GM21723 (cell line): ENCODE data around the gene EFTUD2.
"Not testable (repeated sequence)": the region's sequence is repeated elsewhere in the genome, so short reads cannot be mapped to it uniquely, and the experiment has no call there.

Source experiments
- ATAC-seq: cut with Tn5 transposase; IDR thresholded peaks from one replicate; pipeline ENCODE4 v1.9.1; 2021; ENCODE audit warnings: mild to moderate bottlenecking, moderate library complexity; ENCODE audit not compliant: unreplicated experiment

The EFTUD2 gene

DNA sequence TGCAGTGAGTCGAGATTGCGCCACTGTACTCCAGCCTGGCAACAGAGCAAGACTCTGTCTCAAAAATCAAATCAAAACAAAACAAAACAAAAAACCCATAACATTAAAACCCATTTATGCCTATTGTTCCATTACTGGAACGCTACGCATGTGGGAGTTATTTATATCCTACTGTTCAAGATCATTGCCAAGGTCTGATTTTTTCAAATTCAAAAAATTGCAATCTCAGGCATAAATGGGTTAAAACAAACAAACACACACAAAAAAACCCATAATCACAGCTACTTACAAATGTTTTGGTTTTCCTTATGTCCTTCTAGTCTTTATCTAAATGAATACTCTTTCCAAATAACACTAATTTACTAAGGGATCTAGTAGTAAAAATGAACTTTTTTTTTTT is 87.0 kb downstream of the EFTUD2 start:
- no peak for ATAC-seq

DNA sequence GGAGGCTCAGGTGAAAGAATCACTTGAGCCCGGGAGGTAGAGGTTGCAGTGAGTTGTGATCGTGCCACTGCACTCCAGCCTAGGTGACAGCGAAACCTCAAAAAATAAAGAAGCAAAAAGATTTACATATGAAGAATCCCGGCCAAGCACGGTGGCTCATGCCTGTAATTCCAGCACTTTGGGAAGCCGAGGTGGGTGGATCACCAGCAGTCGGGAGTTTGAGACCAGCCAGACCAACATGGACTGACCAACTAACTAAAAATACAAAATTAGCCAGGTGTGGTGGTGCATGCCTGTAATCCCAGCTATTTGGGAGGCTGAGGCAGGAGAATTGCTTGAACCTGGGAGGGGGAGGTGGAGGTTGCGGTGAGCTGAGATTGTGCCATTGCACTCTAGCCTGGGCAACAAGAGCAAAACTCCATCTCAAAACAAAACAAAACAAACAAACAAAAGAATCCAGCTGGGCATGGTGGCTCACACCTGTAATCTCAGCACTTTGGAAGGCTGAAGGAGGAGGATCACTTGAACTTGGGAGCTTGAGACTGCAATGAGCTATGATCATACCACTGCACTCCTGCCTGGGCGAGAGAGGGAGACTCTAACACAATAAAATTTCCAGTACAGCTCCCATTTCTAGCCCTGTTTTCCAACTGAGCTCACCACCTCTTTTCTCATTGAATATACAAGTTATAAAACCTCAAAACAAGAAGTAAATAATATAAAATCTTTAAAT is 90.4 kb downstream of the EFTUD2 start:
- not testable (repeated sequence) for ATAC-seq

DNA sequence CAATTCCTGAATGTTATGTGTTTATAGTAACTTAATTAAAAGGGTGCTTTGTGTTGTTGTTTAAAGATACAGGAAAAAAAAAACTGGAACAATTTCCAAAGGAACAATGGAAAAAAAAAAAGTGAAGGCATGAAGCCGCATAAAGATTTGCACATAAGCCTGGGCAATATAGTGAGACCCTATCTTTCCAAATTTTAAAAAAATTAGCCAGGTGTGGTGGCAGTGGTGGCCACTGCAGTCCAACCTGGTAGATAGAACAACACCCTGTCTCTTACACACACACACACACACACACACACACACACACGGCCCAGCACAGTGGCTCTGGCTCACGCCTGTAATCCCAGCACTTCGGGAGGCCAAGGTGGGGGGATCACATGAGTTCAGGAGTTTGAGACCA is 91.1 kb downstream of the EFTUD2 start:
- ATAC-seq: no peak

DNA sequence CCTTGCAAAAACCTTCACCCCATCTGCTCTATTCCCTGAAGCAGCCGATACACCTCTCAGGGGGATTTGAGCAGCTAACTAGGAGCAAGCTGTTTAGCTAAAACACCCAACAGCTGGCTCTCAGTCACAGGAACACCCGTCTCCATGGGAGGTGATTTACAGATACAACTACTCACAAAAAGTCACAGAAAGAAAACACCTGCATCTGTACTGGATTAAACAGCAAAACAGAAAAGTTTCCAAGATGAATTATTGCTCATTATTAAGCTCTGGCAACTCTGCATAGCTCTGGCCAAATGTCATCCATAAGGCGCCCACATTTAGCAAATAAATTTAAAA is 91.5 kb downstream of the EFTUD2 start:
- no peak for ATAC-seq

DNA sequence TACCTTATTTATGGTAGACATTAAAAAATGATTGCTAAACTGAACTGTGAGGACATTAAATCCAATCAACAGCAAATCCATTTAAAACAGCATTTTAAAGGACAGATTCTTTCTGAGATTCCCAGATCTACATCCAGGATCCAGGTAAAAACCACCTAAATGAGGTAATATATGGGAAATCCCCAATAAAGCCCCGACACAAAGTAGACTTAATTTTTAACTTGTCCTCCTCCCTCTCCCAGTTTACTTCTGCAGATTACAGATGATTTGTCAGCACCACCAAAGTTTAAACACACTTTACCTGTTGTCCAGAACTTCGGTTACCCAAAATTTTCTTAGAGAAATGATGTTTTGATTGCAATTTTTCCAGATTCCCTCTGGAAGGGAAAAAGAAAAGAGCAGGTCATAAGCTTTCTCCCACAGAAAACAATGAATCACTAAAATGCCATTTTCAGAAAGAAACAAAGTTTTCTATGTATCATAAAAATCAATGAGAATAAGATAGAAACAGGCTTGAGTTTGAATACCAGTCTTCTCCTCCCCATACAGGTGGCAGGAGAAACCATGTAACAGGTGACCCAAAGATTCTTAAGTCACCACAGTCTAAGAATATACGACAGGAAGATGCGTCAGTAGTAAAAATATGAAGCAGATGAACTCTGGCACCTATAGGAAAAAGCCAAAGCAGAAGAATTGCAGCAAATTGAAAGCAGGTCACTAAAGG is 92.0 kb downstream of the EFTUD2 start:
- no peak for ATAC-seq

DNA sequence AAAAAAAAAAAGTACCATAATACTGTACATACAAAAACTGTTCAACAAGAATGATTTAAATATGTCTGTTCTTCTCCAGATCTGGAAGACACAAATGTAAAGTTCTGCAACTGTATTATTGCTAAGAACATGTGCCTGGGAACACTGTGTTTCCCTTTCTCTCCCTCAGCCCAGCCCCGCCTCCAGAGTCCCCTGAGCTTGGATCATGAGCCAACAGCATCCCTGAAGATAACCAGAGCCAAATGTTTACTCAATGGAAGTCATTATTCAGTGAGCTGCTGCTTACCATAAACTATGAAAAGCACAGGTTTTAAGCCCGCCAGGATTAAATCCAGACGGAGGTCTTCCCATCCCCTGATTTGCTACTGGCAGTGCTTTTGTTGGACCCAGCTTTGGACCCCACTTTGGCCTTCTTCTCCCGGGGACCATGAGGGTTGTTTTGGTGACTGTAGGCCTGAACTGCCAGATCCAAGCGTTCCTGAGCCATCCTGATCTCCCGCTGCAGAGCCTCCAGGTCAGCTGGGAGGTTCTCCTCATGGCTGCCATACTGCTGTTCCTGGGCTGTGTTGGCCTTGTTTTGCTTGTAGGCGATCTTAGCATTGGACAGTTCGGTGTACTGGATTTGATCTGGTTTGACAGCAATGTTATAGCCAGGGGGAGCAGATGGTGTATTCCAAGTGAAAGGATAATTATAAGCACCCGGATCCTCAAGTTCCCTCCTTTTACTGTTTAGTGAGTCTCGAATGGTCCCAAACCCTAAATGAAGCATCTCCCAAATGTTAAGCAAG is 94.7 kb downstream of the EFTUD2 start:
- ATAC-seq: no peak

DNA sequence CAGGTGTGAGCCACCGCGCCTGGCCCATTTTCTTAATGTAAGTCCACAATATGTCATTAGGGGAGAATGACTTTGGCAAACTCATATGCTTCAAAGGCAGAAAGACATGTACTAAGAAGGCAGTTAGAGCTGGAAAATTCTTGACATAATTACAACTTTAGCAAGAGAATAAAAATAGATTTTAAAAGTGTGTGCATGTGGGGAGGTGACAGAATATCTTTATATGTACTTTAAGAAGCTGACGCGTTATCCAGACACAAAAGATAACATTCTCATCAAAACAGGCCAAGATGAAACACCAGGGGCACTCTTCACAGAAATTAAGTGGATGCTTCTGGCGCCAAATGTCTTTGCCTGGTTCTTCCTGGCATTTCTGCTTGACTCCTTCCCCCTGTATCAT is 97.4 kb downstream of the EFTUD2 start:
- no peak for ATAC-seq
